HCT116 (cell line): ENCODE results near the gene SETD6. TPM values are rescaled to one million over a fixed set of nuclear protein-coding genes. Genes with fewer than 3 reads are reported as not detected.
A peak's percentile ranks its signal among the peaks of the same experiment; 100 is the strongest.

Experiments used
- ATAC-seq: fragments of 200-7000 bp; cut with Tn5 transposase; 2 replicates; pipeline ENCODE4 v1.9.1; 2020; ENCODE audit warnings: mild to moderate bottlenecking, moderate library complexity
- BruUV-seq: library from RNA; stranded (reverse); fragments of 400-500 nt; replicated peaks from 2 replicates; lab custom pipeline; 2021; lab: Mats Ljungman, UMichigan
- CTCF ChIA-PET: fragments of 300-600 bp; sonication (Branson Sonifier 250); formaldehyde crosslinking; loops from one replicate; lab custom pipeline; 2021; ENCODE audit warnings: antibody characterized with exemption; lab: Charles Lee
- POLR2A ChIA-PET: fragments of 300-600, 350-600 bp; sonication (Branson Sonifier 250); formaldehyde crosslinking; loops from one replicate; lab custom pipeline; 2021; ENCODE audit warnings: antibody characterized with exemption; lab: Charles Lee
- RAD21 ChIA-PET, 2 experiments: fragments of 300-600 bp; sonication (Branson Sonifier 250); formaldehyde crosslinking; loops; one replicate each; lab custom pipeline; 2023; ENCODE audit warnings: low total read pairs in 2 of 2; ENCODE audit not compliant: uncharacterized antibody in 2 of 2, unreplicated experiment in 2 of 2, low non-redundant PET in 1 of 2; lab: Charles Lee
- DNase-seq: peaks from one replicate; pipeline ENCODE4 v3.0.0-alpha.2; 2010; ENCODE audit warnings: low read depth, low spot score
- H2AFZ ChIP-seq: fragments of 200-600 bp; shearing (Covaris generic), sonication (generic); 2 replicates; pipeline ENCODE4 v1.6.1; 2017; ENCODE audit warnings: low read depth, mixed run types, mixed read lengths, antibody characterized with exemption, low read length; ENCODE audit not compliant: poor library complexity, severe bottlenecking
- H3K27ac ChIP-seq: 2 replicates; pipeline ENCODE4 v1.5.1; 2012; ENCODE audit warnings: low read depth, low read length
- H3K27me3 ChIP-seq: fragments of 200-600 bp; sonication (generic); 2 replicates; pipeline ENCODE4 v1.6.1; 2016; ENCODE audit warnings: mixed run types, low read length, mixed read lengths; ENCODE audit not compliant: insufficient read depth
- H3K36me3 ChIP-seq, 2 experiments: fragments of 200-500 bp in 1 of 2; fragments of 200-600 bp in 1 of 2; sonication (Bioruptor generic) in 1 of 2; sonication (generic) in 1 of 2; 2 replicates each; pipeline versions ENCODE4 v1.5.1 to v1.6.1; 2014 to 2016; ENCODE audit warnings: low read length in 2 of 2, inconsistent platforms in 1 of 2, mixed read lengths in 1 of 2, mixed run types in 1 of 2; ENCODE audit not compliant: insufficient read depth in 2 of 2, control insufficient read depth in 1 of 2
- H3K4me1 ChIP-seq, 2 experiments: fragments of 200-600 bp in 1 of 2; sonication (generic) in 1 of 2; 2 replicates each; pipeline versions ENCODE4 v1.5.1 to v1.6.1; 2012 to 2017; ENCODE audit warnings: low read length in 2 of 2, inconsistent platforms in 1 of 2, mild to moderate bottlenecking in 1 of 2, mixed read lengths in 1 of 2, mixed run types in 1 of 2, moderate library complexity in 1 of 2; ENCODE audit not compliant: insufficient read depth in 2 of 2, control insufficient read depth in 1 of 2
- H3K4me2 ChIP-seq: fragments of 200-600 bp; sonication (generic); 2 replicates; pipeline ENCODE4 v1.6.1; 2017; ENCODE audit warnings: mixed run types, low read length, mixed read lengths
- H3K4me3 ChIP-seq, 2 experiments: fragments of 200-600 bp in 1 of 2; sonication (generic) in 1 of 2; replicated peaks in 1 of 2; 2 replicates each; pipeline ENCODE4 v1.5.1; 2011 to 2016; ENCODE audit warnings: low read length in 2 of 2, control low read depth in 1 of 2, low read depth in 1 of 2, mild to moderate bottlenecking in 1 of 2, mixed read lengths in 1 of 2, mixed run types in 1 of 2
- H3K79me2 ChIP-seq: fragments of 200-600 bp; sonication (generic); 2 replicates; pipeline ENCODE4 v1.6.1; 2017; ENCODE audit warnings: mild to moderate bottlenecking, mixed run types, low read length, moderate library complexity, mixed read lengths; ENCODE audit not compliant: insufficient read depth
- H3K9ac ChIP-seq: fragments of 200-600 bp; sonication (generic); 2 replicates; pipeline ENCODE4 v1.6.1; 2016; ENCODE audit warnings: low read length, mixed read lengths
- H3K9me2 ChIP-seq: fragments of 200-600 bp; sonication (generic), shearing (Covaris generic); 2 replicates; pipeline ENCODE4 v1.6.1; 2017; ENCODE audit warnings: mixed run types, mild to moderate bottlenecking, moderate library complexity; ENCODE audit not compliant: insufficient read depth
- H3K9me3 ChIP-seq, 2 experiments: fragments of 200-500 bp in 1 of 2; fragments of 200-600 bp in 1 of 2; sonication (Bioruptor generic) in 1 of 2; sonication (generic) in 1 of 2; 2 replicates each; pipeline ENCODE4 v1.6.1; 2014 to 2017; ENCODE audit warnings: low read length in 2 of 2, mixed read lengths in 2 of 2, inconsistent platforms in 1 of 2, low read depth in 1 of 2, mild to moderate bottlenecking in 1 of 2, mixed run types in 1 of 2, moderate library complexity in 1 of 2; ENCODE audit not compliant: control insufficient read depth in 1 of 2, insufficient read depth in 1 of 2
- H4K20me1 ChIP-seq: fragments of 200-600 bp; sonication (generic), shearing (Covaris generic); 2 replicates; pipeline ENCODE4 v1.6.1; 2017; ENCODE audit warnings: mixed run types, mild to moderate bottlenecking, moderate library complexity; ENCODE audit not compliant: insufficient read depth
- CBX3 ChIP-seq: IDR thresholded peaks from 2 replicates; pipeline ENCODE4 v1.6.1; 2012; ENCODE audit warnings: low read depth
- CEBPB ChIP-seq: IDR thresholded peaks from 2 replicates; pipeline ENCODE4 v1.6.1; 2012; ENCODE audit warnings: low read depth
- EGR1 ChIP-seq: IDR thresholded peaks from 2 replicates; pipeline ENCODE4 v1.6.1; 2012; ENCODE audit warnings: low read depth
- FOSL1 ChIP-seq: IDR thresholded peaks from 2 replicates; pipeline ENCODE4 v1.6.1; 2012; ENCODE audit warnings: low read depth
- POLR2AphosphoS5 ChIP-seq: IDR thresholded peaks from 2 replicates; pipeline ENCODE4 v1.6.1; 2011; ENCODE audit warnings: mild to moderate bottlenecking, low read depth, low read length, moderate library complexity
- RAD21 ChIP-seq: IDR thresholded peaks from 2 replicates; pipeline ENCODE4 v1.6.1; 2012; ENCODE audit warnings: low read depth, mild to moderate bottlenecking
- SP1 ChIP-seq: IDR thresholded peaks from 2 replicates; pipeline ENCODE4 v1.6.1; 2012; ENCODE audit warnings: low read depth
- YY1 ChIP-seq: IDR thresholded peaks from 2 replicates; pipeline ENCODE4 v1.6.1; 2011; ENCODE audit warnings: low read length, low read depth, moderate library complexity, mild to moderate bottlenecking; ENCODE audit not compliant: insufficient replicate concordance; ENCODE audit errors: extremely low read depth
- ZNF274 ChIP-seq: fragments of 200-500 bp; sonication (Bioruptor generic); IDR thresholded peaks from 2 replicates; pipeline ENCODE4 v1.6.1; 2014; ENCODE audit warnings: mild to moderate bottlenecking, low read depth, low read length, inconsistent platforms
- intact Hi-C: fragments of 100-400 bp; cut with micrococcal nuclease; formaldehyde crosslinking; loops from 2 replicates; pipeline ENCODE4 v1.10.0; 2022
- total RNA-seq: library from RNA; stranded (reverse); gene quantifications from one replicate; pipeline ENCODE4 v1.2.1, GENCODE V29; 2021; ENCODE audit not compliant: unreplicated experiment
- TF ChIP-seq, protein P1 (sequence below), 3 experiments: fragments of 200-600 bp in 1 of 3; sonication (generic) in 1 of 3; IDR thresholded peaks in 2 of 3; conservative IDR thresholded peaks in 1 of 3; 2 replicates each; pipeline ENCODE4 v1.5.1; 2012 to 2017; ENCODE audit warnings: low read depth in 2 of 3, low read length in 2 of 3, antibody characterized with exemption in 1 of 3, borderline replicate concordance in 1 of 3, control low read depth in 1 of 3, mild to moderate bottlenecking in 1 of 3, mixed read lengths in 1 of 3, mixed run types in 1 of 3, moderate library complexity in 1 of 3; ENCODE audit not compliant: insufficient read depth in 1 of 3
- TF ChIP-seq, protein P2 (sequence below): IDR thresholded peaks from 2 replicates; pipeline ENCODE4 v1.6.1; 2012; ENCODE audit warnings: low read depth
- TF ChIP-seq, protein P3 (sequence below): IDR thresholded peaks from 2 replicates; pipeline ENCODE4 v1.6.1; 2011; ENCODE audit warnings: mild to moderate bottlenecking, low read length, moderate library complexity; ENCODE audit not compliant: insufficient replicate concordance; ENCODE audit errors: extremely low read depth

The SETD6 gene
- total RNA-seq, 1 experiment from 2014 or later = 26.6 TPM

GRCh38 chr16:58494981-58495520 lies 20.3 kb upstream of the SETD6 start:
- H3K27me3 ChIP-seq = no peaks in the 10 kb centered on the region
- DNase-seq (peak; percentile 92), ATAC-seq (peak; percentile 58)
- H3K9me3 ChIP-seq = no peaks in the 10 kb centered on the region
- CTCF ChIA-PET = interaction anchor here (0.7 to 2.3 kb wide), 5 partner anchors 155 to 366 kb away, joined by 3 to 14 read pairs (median 4); partner anchors contain the start of gene CFAP20
- no peaks in the 10 kb centered on the region for H3K36me3 ChIP-seq
- H3K27ac ChIP-seq = no peak overlapping the region
- no peak overlapping the region for H2AFZ ChIP-seq
- H3K79me2 ChIP-seq = no peaks in the 10 kb centered on the region
- RAD21 ChIA-PET = no interaction called here
- peak overlapping the region; percentile 31; the same call in 1 of the 2 replicates for H3K4me2 ChIP-seq
- H3K9ac ChIP-seq = peak overlapping the region; percentile 12; the same call in 1 of the 2 replicates
- H3K9me2 ChIP-seq = no peaks in the 10 kb centered on the region
- intact Hi-C loops = loop anchor here (5.0 kb wide), 1 partner anchor 167 kb away; no protein-coding TSS in a partner anchor
- peaks cover 0 to 25% of the 10 kb centered on the region in 2 experiments; a peak in 3 of 4 replicates for H3K4me1 ChIP-seq
- no peak overlapping the region for H3K4me3 ChIP-seq
- no peaks in the 10 kb centered on the region for H4K20me1 ChIP-seq
- no TSS peak for BruUV-seq
- POLR2A ChIA-PET = no interaction called here
- TF ChIP-seq FOSL1 (no peak), EGR1 (no peak), CEBPB (no peak), RAD21 (peak; percentile 37; the same call in 1 of the 2 replicates), POLR2AphosphoS5 (no peak), YY1 (no peak), ZNF274 (no peak), SP1 (no peak), CBX3 (no peak)
- TF ChIP-seq, protein P1, sequence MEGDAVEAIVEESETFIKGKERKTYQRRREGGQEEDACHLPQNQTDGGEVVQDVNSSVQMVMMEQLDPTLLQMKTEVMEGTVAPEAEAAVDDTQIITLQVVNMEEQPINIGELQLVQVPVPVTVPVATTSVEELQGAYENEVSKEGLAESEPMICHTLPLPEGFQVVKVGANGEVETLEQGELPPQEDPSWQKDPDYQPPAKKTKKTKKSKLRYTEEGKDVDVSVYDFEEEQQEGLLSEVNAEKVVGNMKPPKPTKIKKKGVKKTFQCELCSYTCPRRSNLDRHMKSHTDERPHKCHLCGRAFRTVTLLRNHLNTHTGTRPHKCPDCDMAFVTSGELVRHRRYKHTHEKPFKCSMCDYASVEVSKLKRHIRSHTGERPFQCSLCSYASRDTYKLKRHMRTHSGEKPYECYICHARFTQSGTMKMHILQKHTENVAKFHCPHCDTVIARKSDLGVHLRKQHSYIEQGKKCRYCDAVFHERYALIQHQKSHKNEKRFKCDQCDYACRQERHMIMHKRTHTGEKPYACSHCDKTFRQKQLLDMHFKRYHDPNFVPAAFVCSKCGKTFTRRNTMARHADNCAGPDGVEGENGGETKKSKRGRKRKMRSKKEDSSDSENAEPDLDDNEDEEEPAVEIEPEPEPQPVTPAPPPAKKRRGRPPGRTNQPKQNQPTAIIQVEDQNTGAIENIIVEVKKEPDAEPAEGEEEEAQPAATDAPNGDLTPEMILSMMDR (IDR thresholded peaks at IDR 0.05 in 2 of 3, conservative IDR thresholded peaks at IDR 0.05 in 1 of 3; ENCODE audit: borderline replicate concordance in 1 of 3, insufficient read depth in 1 of 3, low read depth in 2 of 3, low read length in 2 of 3) = peak; percentile 48 to 77 (median 61); a peak in 5 of 6 replicates
- TF ChIP-seq, protein P2, sequence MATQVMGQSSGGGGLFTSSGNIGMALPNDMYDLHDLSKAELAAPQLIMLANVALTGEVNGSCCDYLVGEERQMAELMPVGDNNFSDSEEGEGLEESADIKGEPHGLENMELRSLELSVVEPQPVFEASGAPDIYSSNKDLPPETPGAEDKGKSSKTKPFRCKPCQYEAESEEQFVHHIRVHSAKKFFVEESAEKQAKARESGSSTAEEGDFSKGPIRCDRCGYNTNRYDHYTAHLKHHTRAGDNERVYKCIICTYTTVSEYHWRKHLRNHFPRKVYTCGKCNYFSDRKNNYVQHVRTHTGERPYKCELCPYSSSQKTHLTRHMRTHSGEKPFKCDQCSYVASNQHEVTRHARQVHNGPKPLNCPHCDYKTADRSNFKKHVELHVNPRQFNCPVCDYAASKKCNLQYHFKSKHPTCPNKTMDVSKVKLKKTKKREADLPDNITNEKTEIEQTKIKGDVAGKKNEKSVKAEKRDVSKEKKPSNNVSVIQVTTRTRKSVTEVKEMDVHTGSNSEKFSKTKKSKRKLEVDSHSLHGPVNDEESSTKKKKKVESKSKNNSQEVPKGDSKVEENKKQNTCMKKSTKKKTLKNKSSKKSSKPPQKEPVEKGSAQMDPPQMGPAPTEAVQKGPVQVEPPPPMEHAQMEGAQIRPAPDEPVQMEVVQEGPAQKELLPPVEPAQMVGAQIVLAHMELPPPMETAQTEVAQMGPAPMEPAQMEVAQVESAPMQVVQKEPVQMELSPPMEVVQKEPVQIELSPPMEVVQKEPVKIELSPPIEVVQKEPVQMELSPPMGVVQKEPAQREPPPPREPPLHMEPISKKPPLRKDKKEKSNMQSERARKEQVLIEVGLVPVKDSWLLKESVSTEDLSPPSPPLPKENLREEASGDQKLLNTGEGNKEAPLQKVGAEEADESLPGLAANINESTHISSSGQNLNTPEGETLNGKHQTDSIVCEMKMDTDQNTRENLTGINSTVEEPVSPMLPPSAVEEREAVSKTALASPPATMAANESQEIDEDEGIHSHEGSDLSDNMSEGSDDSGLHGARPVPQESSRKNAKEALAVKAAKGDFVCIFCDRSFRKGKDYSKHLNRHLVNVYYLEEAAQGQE = no peak
- TF ChIP-seq, protein P3, sequence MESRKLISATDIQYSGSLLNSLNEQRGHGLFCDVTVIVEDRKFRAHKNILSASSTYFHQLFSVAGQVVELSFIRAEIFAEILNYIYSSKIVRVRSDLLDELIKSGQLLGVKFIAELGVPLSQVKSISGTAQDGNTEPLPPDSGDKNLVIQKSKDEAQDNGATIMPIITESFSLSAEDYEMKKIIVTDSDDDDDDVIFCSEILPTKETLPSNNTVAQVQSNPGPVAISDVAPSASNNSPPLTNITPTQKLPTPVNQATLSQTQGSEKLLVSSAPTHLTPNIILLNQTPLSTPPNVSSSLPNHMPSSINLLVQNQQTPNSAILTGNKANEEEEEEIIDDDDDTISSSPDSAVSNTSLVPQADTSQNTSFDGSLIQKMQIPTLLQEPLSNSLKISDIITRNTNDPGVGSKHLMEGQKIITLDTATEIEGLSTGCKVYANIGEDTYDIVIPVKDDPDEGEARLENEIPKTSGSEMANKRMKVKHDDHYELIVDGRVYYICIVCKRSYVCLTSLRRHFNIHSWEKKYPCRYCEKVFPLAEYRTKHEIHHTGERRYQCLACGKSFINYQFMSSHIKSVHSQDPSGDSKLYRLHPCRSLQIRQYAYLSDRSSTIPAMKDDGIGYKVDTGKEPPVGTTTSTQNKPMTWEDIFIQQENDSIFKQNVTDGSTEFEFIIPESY = no peak
